Parathyroid adenoma (tissue), 2 donors: ENCODE results near the gene DDX41.
A peak's percentile ranks its signal among the peaks of the same experiment; 100 is the strongest.

ENCODE experiments used
- H2AFZ ChIP-seq: fragments of 300-600 bp; sonication (generic); one replicate; pipeline ENCODE4 v1.7.0; 2017; ENCODE audit warnings: antibody characterized with exemption, mild to moderate bottlenecking
- H3K27ac ChIP-seq: fragments of 300-600 bp; sonication (generic); one replicate; pipeline ENCODE4 v1.7.0; 2017
- H3K27me3 ChIP-seq: fragments of 300-600 bp; sonication (generic); one replicate; pipeline ENCODE4 v1.7.0; 2017; ENCODE audit warnings: low read length; ENCODE audit not compliant: control insufficient read depth, insufficient read depth
- H3K36me3 ChIP-seq: fragments of 300-600 bp; sonication (generic); one replicate; pipeline ENCODE4 v1.7.0; 2017; ENCODE audit warnings: low read length; ENCODE audit not compliant: control insufficient read depth, insufficient read depth
- H3K4me1 ChIP-seq: fragments of 300-600 bp; sonication (generic); one replicate; pipeline ENCODE4 v1.7.0; 2017; ENCODE audit warnings: control low read depth
- H3K4me2 ChIP-seq: fragments of 300-600 bp; sonication (generic); one replicate; pipeline ENCODE4 v1.7.0; 2017; ENCODE audit warnings: low read length
- H3K4me3 ChIP-seq: fragments of 300-600 bp; sonication (generic); one replicate; pipeline ENCODE4 v1.7.0; 2017; ENCODE audit warnings: low read depth, low read length
- H3K79me2 ChIP-seq: fragments of 300-600 bp; sonication (generic); one replicate; pipeline ENCODE4 v1.7.0; 2017; ENCODE audit warnings: control low read depth
- H3K9ac ChIP-seq: fragments of 300-600 bp; sonication (generic); one replicate; pipeline ENCODE4 v1.7.0; 2017; ENCODE audit warnings: mild to moderate bottlenecking
- H3K9me3 ChIP-seq: fragments of 300-600 bp; sonication (generic); one replicate; pipeline ENCODE4 v1.7.0; 2017; ENCODE audit warnings: low read length; ENCODE audit not compliant: control insufficient read depth
- TF ChIP-seq, protein P1 (sequence below): fragments of 300-600 bp; sonication (generic); IDR thresholded peaks from one replicate; pipeline ENCODE4 v1.7.0; 2017; ENCODE audit warnings: antibody characterized with exemption, mild to moderate bottlenecking
- donor health status: primary hyperparathyroidism.

DDX41 gene

DNA sequence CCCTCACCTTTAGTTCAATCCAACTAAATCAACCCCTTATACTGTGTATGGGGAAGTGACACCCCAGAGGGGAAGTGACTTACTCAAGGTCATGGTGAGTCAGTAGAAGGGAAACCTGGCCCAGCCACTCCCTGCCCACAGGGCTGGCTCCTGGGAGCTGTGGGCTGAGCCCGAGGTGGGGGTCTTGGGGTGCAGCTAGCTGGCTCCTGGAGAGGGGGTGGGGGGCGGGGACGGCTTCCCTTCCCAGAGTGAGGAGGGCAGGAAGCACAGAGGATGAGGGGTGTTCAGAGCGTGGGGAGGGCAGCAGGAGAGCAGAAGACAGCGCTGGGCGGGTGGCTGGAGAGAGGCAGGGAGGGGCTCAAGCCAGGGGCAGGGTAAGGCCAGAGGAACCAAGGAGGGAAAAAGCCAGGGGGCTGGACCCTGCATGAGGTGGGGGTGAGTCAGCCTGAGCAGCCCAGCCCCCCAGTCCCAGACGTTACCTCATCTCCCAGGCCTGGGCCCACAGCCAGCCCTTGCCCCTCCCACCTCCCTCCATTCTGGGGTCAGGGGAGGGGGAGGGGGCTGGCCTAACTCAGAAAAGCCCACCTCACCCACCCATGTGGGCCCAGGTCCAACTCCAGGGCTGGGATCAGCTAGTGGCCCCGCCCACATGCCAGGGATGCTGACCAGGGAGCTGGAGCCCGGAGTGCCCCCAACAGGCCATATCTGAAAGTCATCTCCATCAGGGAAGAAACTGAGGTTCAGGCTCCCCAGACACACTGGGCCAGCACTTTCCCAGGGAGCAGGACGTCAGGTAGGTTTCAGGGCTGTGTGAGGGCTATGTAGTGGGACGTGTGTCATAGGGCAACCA, 22.2 kb downstream of the DDX41 start:
- H3K79me2 ChIP-seq = no peaks in the 10 kb centered on the region
- no peak overlapping the region for H3K9ac ChIP-seq
- H3K4me3 ChIP-seq = no peak overlapping the region
- no peaks in the 10 kb centered on the region for H3K9me3 ChIP-seq
- H3K27me3 ChIP-seq = no peaks in the 10 kb centered on the region
- no peaks in the 10 kb centered on the region for H3K36me3 ChIP-seq
- no peak overlapping the region for H3K4me2 ChIP-seq
- H2AFZ ChIP-seq = no peak overlapping the region
- peak overlapping the region; percentile 84 for H3K27ac ChIP-seq
- peaks cover 20% of the 10 kb centered on the region for H3K4me1 ChIP-seq
- TF ChIP-seq, protein P1, sequence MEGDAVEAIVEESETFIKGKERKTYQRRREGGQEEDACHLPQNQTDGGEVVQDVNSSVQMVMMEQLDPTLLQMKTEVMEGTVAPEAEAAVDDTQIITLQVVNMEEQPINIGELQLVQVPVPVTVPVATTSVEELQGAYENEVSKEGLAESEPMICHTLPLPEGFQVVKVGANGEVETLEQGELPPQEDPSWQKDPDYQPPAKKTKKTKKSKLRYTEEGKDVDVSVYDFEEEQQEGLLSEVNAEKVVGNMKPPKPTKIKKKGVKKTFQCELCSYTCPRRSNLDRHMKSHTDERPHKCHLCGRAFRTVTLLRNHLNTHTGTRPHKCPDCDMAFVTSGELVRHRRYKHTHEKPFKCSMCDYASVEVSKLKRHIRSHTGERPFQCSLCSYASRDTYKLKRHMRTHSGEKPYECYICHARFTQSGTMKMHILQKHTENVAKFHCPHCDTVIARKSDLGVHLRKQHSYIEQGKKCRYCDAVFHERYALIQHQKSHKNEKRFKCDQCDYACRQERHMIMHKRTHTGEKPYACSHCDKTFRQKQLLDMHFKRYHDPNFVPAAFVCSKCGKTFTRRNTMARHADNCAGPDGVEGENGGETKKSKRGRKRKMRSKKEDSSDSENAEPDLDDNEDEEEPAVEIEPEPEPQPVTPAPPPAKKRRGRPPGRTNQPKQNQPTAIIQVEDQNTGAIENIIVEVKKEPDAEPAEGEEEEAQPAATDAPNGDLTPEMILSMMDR = peak; percentile 12

DNA sequence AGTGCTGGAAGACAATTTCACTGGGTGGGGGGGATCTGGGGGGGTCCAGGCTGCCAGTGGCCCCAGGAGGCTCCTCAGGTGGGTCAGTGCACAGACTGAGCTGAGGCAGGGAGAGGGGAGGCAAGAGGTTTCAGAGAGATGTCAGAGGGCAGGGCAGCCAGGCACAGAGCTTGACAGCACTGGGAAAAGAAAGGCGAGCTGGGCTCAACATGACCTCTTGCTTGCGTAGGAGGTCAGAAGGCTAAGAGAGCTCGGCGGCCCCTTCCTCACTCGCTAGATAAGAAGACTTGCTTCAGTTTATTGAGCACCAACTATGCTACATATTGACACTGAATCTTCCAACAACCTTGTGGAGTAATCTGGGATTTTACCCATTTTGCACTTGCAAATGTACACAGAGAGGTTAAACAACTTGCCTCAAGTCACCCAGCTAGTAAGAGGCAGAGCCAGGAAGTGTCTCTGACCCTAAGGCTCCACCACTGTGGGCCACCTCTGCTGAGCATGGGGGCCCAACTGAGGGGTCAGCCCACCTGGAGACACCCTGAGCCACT, 22.9 kb downstream of the DDX41 start:
- H3K36me3 ChIP-seq = no peaks in the 10 kb centered on the region
- no peak overlapping the region for H2AFZ ChIP-seq
- H3K4me1 ChIP-seq = peaks cover 20% of the 10 kb centered on the region
- TF ChIP-seq, protein P1 = no peak
- peak overlapping the region; percentile 84 for H3K27ac ChIP-seq
- H3K79me2 ChIP-seq = no peaks in the 10 kb centered on the region
- H3K9ac ChIP-seq = no peak overlapping the region
- H3K4me2 ChIP-seq = no peak overlapping the region
- no peaks in the 10 kb centered on the region for H3K9me3 ChIP-seq
- H3K27me3 ChIP-seq = no peaks in the 10 kb centered on the region
- no peak overlapping the region for H3K4me3 ChIP-seq

DNA sequence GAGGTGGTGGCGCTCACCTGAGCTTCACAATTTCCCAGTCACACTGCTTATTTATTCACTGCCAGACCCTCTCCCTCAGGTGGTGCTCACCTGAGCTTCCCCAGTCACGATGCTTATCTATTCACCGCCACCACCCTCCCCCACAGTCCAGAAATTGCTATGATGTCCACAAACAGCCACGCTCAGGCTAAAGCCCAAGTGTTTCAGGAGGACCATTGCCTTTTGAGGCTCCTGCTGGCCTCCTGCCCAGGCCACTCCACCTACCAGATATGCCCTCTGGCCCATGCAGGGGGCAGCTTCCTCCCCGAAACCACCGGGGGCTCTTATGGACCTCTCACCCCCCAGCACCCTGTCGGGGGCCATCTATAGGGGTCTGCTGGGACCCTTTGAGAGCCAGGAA, 23.9 kb downstream of the DDX41 start:
- TF ChIP-seq, protein P1 = no peak
- H3K4me1 ChIP-seq = peaks cover 20% of the 10 kb centered on the region
- H3K4me3 ChIP-seq = no peak overlapping the region

DNA sequence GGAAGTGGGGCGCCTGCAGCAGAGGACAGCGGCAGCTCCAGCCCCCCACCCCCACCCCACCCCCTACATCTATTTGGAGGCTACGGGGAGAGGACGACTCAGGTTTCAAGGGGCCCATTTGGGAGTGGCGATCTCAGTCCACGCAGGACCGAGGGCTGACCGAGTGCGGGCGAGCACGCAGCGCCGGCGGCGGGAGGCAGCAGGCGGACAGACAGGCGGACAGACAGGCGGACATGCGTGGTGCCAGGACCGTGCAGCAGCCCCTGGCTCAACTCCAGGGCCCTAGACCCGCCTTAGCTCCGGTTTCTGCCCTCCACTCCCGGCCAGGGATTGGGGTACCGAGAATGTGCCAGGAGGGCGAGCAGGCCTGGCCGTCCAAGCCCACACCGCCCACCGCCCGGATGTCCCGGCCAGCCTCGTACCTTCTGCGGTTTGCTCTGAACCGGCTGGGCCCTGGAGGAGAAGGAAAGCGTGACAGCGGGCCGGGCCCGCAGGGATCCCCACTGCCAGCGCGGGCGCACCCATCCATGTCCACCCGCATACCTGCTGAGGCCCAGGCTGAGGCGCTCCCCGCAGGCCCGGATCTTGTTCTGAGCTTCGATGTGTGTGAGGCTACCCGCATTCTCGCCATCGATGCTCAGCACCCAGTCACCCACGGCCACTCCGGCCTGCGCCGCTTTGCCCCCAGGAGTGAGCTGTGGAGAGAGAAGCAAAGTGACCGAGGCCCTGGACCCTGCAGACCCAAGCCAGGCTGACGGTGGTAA, 24.6 kb downstream of the DDX41 start:
- peaks cover 20% of the 10 kb centered on the region for H3K4me1 ChIP-seq
- no peaks in the 10 kb centered on the region for H3K36me3 ChIP-seq
- H3K27me3 ChIP-seq = no peaks in the 10 kb centered on the region
- H3K9me3 ChIP-seq = no peaks in the 10 kb centered on the region
- H3K9ac ChIP-seq = no peak overlapping the region
- H3K4me3 ChIP-seq = no peak overlapping the region
- H3K27ac ChIP-seq = peak overlapping the region; percentile 84
- H3K4me2 ChIP-seq = no peak overlapping the region
- TF ChIP-seq, protein P1 = no peak
- no peak overlapping the region for H2AFZ ChIP-seq
- H3K79me2 ChIP-seq = no peaks in the 10 kb centered on the region

More for the DNA sequence above, 23.9 kb downstream of the DDX41 start:
- Histone ChIP-seq H3K79me2 (no peaks in the 10 kb centered on the region), H3K4me2 (no peak overlapping the region), H3K9me3 (no peaks in the 10 kb centered on the region), H3K27me3 (no peaks in the 10 kb centered on the region), H2AFZ (no peak overlapping the region), H3K9ac (no peak overlapping the region), H3K27ac (peak overlapping the region; percentile 84), H3K36me3 (no peaks in the 10 kb centered on the region)
